Peyer's patch (tissue), 4 donors: Measurements from ENCODE around the gene ZMIZ1. TPM values are rescaled to one million over a fixed set of nuclear protein-coding genes. Genes with fewer than 3 reads are reported as not detected.

Source experiments
- DNase-seq, 3 donors: peaks; one replicate each; pipeline ENCODE4 v3.0.0-alpha.2; 2017 to 2019
- H3K27ac ChIP-seq, 4 donors: fragments of 200-600 bp; sonication (generic); one replicate each; pipeline ENCODE4 v1.5.1; 2016 to 2019
- H3K27me3 ChIP-seq, 2 donors: fragments of 200-600 bp; sonication (generic); one replicate each; pipeline ENCODE4 v1.5.1; 2019
- H3K36me3 ChIP-seq, 3 donors: fragments of 200-600 bp; sonication (generic); one replicate each; pipeline ENCODE4 v1.5.1; 2016 to 2019
- H3K4me1 ChIP-seq, 4 donors: fragments of 200-600 bp; sonication (generic); one replicate each; pipeline ENCODE4 v1.5.1; 2016 to 2019
- H3K4me3 ChIP-seq, 4 donors: fragments of 200-600 bp; sonication (generic); 1 replicate in 3 of 4; 2 replicates in 1 of 4; pipeline ENCODE4 v1.5.1; 2016 to 2019; ENCODE audit warnings: mild to moderate bottlenecking in 1 of 4
- H3K9me3 ChIP-seq, 4 donors: fragments of 200-600 bp; sonication (generic); one replicate each; pipeline ENCODE4 v1.5.1; 2016 to 2019; ENCODE audit warnings: mild to moderate bottlenecking in 1 of 4
- POLR2A ChIP-seq, 2 donors: fragments of 450-650 bp; IDR thresholded peaks; one replicate each; pipeline ENCODE4 v1.5.1; 2017; ENCODE audit warnings: antibody characterized with exemption in 2 of 2, mild to moderate bottlenecking in 2 of 2, moderate library complexity in 2 of 2
- total RNA-seq, 4 donors: library from RNA; depleted of rRNA; stranded (reverse); fragments of >200 nt; gene quantifications; one replicate each; pipeline ENCODE4 v1.1.0, GENCODE V29; 2016
- TF ChIP-seq, protein P1 (sequence below), 6 experiments: fragments of 450-650 bp in 4 of 6; fragments of 200-600 bp in 2 of 6; sonication (generic) in 1 of 6; IDR thresholded peaks; one replicate each; pipeline ENCODE4 v1.5.1; 2017 to 2019; ENCODE audit warnings: antibody characterized with exemption in 6 of 6, mild to moderate bottlenecking in 3 of 6, moderate library complexity in 1 of 6

Gene ZMIZ1
- total RNA-seq, 4 donors from 2014 or later = 40.4 to 86.7 (median 73.2) TPM

DNA sequence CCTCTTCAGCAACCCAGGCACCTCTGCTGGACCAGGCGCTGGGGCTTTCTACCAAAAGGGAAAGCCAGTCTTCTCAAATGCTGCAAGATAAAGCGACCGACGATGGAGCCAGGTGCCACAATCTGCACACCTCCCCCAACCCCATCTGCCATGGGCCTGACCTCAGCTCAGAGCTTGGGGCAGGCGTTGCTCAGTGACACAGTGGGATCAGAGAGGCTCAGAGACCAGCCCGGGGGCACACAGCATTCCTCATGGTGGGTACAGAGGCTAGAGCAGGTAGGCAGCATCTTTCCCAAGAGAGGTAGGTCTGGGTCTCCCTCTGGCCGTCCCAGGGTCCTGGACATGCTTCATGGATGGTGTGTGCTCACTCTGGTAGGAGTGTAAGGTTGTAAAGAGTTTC lies 56.3 kb downstream of the ZMIZ1 start:
- H3K4me3 ChIP-seq = no peak overlapping the region
- peaks cover 0 to 60% (median 0%) of the 10 kb centered on the region in 3 donors for H3K36me3 ChIP-seq
- no peaks in the 10 kb centered on the region for H3K9me3 ChIP-seq
- no peak for DNase-seq
- H3K4me1 ChIP-seq = peaks cover 0 to 48% (median 0%) of the 10 kb centered on the region in 4 donors
- H3K27ac ChIP-seq = no peak overlapping the region
- TF ChIP-seq, protein P1, sequence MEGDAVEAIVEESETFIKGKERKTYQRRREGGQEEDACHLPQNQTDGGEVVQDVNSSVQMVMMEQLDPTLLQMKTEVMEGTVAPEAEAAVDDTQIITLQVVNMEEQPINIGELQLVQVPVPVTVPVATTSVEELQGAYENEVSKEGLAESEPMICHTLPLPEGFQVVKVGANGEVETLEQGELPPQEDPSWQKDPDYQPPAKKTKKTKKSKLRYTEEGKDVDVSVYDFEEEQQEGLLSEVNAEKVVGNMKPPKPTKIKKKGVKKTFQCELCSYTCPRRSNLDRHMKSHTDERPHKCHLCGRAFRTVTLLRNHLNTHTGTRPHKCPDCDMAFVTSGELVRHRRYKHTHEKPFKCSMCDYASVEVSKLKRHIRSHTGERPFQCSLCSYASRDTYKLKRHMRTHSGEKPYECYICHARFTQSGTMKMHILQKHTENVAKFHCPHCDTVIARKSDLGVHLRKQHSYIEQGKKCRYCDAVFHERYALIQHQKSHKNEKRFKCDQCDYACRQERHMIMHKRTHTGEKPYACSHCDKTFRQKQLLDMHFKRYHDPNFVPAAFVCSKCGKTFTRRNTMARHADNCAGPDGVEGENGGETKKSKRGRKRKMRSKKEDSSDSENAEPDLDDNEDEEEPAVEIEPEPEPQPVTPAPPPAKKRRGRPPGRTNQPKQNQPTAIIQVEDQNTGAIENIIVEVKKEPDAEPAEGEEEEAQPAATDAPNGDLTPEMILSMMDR (IDR thresholded peaks at IDR 0.05) = no peak
- TF ChIP-seq POLR2A (IDR thresholded peaks at IDR 0.05) = no peak
- H3K27me3 ChIP-seq = no peaks in the 10 kb centered on the region

DNA sequence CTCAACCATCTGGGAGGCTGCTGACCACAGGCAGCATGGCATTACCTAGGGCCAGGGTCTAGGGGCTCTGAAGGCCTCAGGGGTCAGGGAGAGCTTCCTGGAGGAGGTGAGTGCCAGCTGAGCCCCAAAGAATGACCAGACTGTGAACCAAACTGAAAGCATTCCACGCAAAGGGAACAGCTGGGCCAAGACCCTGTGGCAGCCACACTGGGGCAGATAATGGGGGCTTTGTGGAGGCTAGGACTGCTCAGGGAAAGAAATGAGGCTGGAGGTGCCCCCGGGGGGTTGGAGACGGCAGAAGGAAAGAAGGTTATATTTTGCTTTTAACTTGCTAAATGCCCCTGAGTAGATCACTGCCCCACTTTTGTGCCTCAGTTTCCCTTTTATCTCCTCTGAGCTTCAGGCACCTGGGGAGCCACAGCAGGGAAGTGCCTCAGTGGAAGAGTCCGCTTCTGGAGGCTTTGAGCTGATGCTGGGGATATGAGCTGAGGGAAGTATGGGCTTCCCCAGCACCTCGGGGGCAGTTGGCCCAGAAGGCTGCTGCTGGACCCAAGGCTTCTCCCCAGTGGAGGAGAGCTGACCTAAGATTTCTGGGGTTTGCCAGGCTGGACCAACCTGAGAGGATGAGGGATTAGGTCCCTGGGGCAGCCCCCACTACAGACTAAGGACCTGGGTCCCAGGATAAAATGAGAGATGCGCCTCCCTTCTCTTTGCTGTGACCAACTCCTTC lies 57.8 kb downstream of the ZMIZ1 start:
- Histone ChIP-seq H3K4me3 (no peak overlapping the region), H3K9me3 (no peaks in the 10 kb centered on the region), H3K27me3 (no peaks in the 10 kb centered on the region), H3K27ac (no peak overlapping the region), H3K36me3 (peaks cover 0 to 49% (median 0%) of the 10 kb centered on the region in 3 donors), H3K4me1 (peaks cover 0 to 48% (median 0%) of the 10 kb centered on the region in 4 donors)
- no peak for DNase-seq
- TF ChIP-seq, protein P1 (IDR thresholded peaks at IDR 0.05) = no peak
- TF ChIP-seq POLR2A (IDR thresholded peaks at IDR 0.05) = no peak

DNA sequence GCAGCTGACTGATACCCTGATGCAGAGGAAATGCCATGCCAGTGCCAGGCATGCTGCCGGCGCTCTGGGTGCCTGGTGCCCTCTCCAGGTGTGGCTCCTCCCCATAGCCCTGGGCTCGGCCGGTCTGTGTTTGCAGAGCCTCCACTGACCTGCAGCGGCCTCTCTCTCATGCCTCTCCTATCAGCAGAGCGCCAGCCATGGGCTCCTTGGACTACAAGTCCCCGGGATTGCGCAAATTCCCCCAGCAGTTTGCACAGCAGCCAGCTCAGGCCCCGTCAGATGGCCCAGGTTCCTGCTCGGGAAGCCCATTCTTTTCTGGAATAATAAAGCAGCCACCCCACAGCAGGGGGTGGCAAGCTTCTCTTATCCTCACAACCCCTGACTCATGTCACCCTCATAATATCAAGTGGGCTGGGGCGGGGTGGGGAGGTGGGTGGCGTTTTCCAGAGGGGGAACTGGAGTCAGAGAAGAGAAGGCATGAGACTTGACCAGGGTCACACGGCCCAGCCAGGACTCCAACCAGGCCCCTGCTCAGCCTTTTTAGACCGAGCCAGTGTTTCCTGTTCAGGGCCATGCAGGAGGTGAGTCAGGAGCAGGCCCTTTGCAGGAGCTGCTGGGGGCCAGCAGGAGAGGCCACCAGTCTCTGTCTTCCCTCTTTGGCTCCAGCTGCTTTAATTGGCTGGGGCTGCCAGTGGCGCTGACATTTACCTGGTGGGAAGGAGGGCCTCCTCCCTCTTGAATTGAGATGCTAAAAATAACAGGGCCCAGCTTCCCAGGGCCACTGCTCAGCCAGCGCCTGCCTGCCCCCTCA lies 58.6 kb downstream of the ZMIZ1 start:
- Histone ChIP-seq H3K4me1 (peaks cover 0 to 48% (median 0%) of the 10 kb centered on the region in 4 donors), H3K4me3 (no peak overlapping the region), H3K27me3 (no peaks in the 10 kb centered on the region), H3K27ac (no peak overlapping the region), H3K36me3 (peaks cover 0 to 49% (median 0%) of the 10 kb centered on the region in 3 donors), H3K9me3 (no peaks in the 10 kb centered on the region)
- peak; percentile 29 to 77 (median 67) for DNase-seq
- TF ChIP-seq POLR2A (IDR thresholded peaks at IDR 0.05) = no peak
- TF ChIP-seq, protein P1 (IDR thresholded peaks at IDR 0.05) = peak in 1 of 6 experiments; percentile 14

DNA sequence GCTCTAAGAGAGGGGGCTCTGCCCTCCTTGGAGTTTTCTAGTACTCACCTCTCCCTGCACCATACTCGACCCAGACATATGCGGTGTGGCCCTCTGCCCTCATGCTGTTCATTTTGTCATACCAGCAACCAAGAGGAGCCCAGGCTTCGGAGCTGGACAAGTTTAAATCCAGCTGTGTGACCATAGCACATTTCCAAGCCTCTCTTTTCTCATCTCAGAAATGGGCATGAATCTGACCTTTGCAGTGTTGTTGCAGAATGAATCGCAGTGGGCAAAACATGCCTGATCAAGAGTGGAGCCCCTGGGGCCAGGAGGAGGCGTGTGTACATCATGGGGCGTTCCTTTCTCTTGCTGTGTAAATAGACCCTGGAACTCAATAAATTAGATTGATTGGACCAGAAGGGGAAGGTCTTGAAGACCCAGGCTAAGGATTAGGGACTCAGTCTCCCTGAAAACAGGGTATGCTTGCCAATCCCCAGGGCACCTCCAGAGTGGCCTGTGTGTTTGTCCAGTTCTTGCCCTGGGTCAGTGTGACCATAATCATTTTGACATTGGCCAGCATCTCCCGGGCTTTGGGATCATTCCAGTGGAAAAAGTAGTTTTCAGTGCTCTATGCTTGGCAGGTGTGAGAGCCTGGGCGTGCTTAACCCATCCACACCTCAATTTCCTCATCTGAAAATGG lies 59.6 kb downstream of the ZMIZ1 start:
- Histone ChIP-seq H3K4me3 (no peak overlapping the region), H3K9me3 (no peaks in the 10 kb centered on the region), H3K36me3 (peaks cover 0 to 46% (median 0%) of the 10 kb centered on the region in 3 donors), H3K27me3 (no peaks in the 10 kb centered on the region), H3K4me1 (peaks cover 0 to 52% (median 0%) of the 10 kb centered on the region in 4 donors), H3K27ac (peak overlapping the region in 1 of 4 donors; percentile 13)
- no peak for TF ChIP-seq POLR2A (IDR thresholded peaks at IDR 0.05)
- TF ChIP-seq, protein P1 (IDR thresholded peaks at IDR 0.05) = no peak
- DNase-seq = no peak

DNA sequence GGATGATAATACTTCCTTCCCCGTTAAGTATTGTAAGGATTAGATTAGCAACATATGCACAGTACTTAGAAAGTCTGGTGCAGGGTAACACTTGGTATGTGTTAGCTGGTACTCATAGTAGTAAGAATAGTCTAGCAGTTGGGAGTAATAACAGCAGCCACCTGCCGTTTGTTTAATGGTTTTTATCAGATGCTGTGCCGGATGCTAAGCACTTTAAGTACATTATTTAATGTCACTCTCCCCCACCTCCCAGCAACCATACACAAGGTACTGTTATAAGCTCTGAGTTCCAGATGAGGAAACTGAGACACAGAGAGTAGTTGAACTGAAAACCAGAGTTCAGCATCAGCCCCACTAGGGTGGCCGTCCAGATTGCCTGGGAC lies 60.1 kb downstream of the ZMIZ1 start:
- Histone ChIP-seq H3K27ac (peak overlapping the region in 1 of 4 donors; percentile 13), H3K27me3 (no peaks in the 10 kb centered on the region), H3K36me3 (peaks cover 0 to 42% (median 0%) of the 10 kb centered on the region in 3 donors), H3K4me3 (no peak overlapping the region), H3K9me3 (no peaks in the 10 kb centered on the region), H3K4me1 (peaks cover 0 to 56% (median 0%) of the 10 kb centered on the region in 4 donors)
- no peak for DNase-seq
- TF ChIP-seq, protein P1 (IDR thresholded peaks at IDR 0.05) = no peak
- no peak for TF ChIP-seq POLR2A (IDR thresholded peaks at IDR 0.05)
